ENCODE data around the gene PUS7. TPM values are rescaled to one million over a fixed set of nuclear protein-coding genes. Genes with fewer than 3 reads are reported as not detected.
"Not testable (repeated sequence)": the region's sequence is repeated elsewhere in the genome, so short reads cannot be mapped to it uniquely, and the experiment has no call there.

The PUS7 gene
- total RNA-seq, 1 donor from 2014 or later, result 14.3 TPM

- DNase-seq, result no peak
Observed at GRCh38 chr7:105444342-105444987, 77.6 kb downstream of the PUS7 start.

GRCh38 chr7:105442214-105442613 lies 79.9 kb downstream of the PUS7 start:
- not testable (repeated sequence) for DNase-seq

GRCh38 chr7:105439174-105439893 lies 82.7 kb downstream of the PUS7 start:
- DNase-seq, result no peak

GRCh38 chr7:105438847-105439173 lies 83.3 kb downstream of the PUS7 start:
- DNase-seq, result no peak

- DNase-seq, result peak; percentile 7
Observed at GRCh38 chr7:105438254-105438653, 83.8 kb downstream of the PUS7 start.

GRCh38 chr7:105437356-105437755 lies 84.7 kb downstream of the PUS7 start:
- DNase-seq, result not testable (repeated sequence)

- peak; percentile 92 for DNase-seq
Observed at GRCh38 chr7:105429746-105430612, 92.1 kb downstream of the PUS7 start.

GRCh38 chr7:105426606-105427146 lies 95.4 kb downstream of the PUS7 start:
- DNase-seq, result no peak

GRCh38 chr7:105423987-105424386 lies 98.1 kb downstream of the PUS7 start:
- DNase-seq, result no peak

- DNase-seq, result no peak
Observed at GRCh38 chr7:105413887-105414437, 108.1 kb downstream of the PUS7 start.

- not testable (repeated sequence) for DNase-seq
Observed at GRCh38 chr7:105410774-105411173, 111.3 kb downstream of the PUS7 start.

GRCh38 chr7:105409775-105410174 lies 112.3 kb downstream of the PUS7 start:
- DNase-seq, result not testable (repeated sequence)

- DNase-seq, result no peak
Observed at GRCh38 chr7:105408791-105409410, 113.2 kb downstream of the PUS7 start.

Other genes starting within 250 kb of the PUS7 start
- gene SRPK2, start 133.3 kb downstream of the PUS7 start, total RNA-seq, result 71.1 TPM
- 16.8 TPM for gene RINT1, start 9.9 kb upstream of the PUS7 start, total RNA-seq
- gene EFCAB10, start 59.2 kb upstream of the PUS7 start, total RNA-seq, result not detected